Measurements from ENCODE around the gene APLP1. TPM values are rescaled to one million over a fixed set of nuclear protein-coding genes. Genes with fewer than 3 reads are reported as not detected.

Gene APLP1
- total and polyA plus RNA-seq, 7 donors: 0.48 to 4.1 (median 0.84) TPM

DNA sequence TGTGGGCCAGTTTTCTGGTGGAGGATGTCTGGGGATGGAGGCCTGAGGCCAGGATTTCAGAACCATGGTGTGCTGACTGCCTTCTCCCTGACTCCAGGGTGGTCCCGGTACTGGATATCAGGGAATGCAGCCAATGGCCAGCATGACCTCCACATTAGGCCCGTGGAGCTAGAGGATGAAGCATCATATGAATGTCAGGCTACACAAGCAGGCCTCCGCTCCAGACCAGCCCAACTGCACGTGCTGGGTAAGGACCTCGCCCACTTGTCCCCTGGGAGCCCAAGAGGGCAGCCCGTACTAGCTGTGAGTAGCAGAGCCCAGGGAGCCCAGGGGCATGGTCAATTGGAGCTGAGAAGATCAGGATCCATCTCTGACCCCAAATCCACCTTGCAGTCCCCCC is 10.1 kb upstream of the APLP1 start:
- Histone ChIP-seq H3K27me3 (ENCODE audit: insufficient read depth in 3 of 3, low read length in 2 of 3) (peaks cover 0 to 87% (median 38%) of the 10 kb centered on the region in 3 donors), H3K36me3 (ENCODE audit: insufficient read depth in 1 of 2, low read depth in 1 of 2) (no peaks in the 10 kb centered on the region), H3K27ac (no peak overlapping the region), H3K9me3 (no peaks in the 10 kb centered on the region), H3K4me3 (no peak overlapping the region), H3K4me1 (no peaks in the 10 kb centered on the region)
- TF ChIP-seq, protein P1, sequence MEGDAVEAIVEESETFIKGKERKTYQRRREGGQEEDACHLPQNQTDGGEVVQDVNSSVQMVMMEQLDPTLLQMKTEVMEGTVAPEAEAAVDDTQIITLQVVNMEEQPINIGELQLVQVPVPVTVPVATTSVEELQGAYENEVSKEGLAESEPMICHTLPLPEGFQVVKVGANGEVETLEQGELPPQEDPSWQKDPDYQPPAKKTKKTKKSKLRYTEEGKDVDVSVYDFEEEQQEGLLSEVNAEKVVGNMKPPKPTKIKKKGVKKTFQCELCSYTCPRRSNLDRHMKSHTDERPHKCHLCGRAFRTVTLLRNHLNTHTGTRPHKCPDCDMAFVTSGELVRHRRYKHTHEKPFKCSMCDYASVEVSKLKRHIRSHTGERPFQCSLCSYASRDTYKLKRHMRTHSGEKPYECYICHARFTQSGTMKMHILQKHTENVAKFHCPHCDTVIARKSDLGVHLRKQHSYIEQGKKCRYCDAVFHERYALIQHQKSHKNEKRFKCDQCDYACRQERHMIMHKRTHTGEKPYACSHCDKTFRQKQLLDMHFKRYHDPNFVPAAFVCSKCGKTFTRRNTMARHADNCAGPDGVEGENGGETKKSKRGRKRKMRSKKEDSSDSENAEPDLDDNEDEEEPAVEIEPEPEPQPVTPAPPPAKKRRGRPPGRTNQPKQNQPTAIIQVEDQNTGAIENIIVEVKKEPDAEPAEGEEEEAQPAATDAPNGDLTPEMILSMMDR (IDR thresholded peaks at IDR 0.05): no peak
- ATAC-seq: no peak
- 53 to 71% (median 59%) methylated on average over 6 of the region's 6 CpGs for WGBS, 3 donors
- DNase-seq: no peak
- intact Hi-C loops (cut with DNase I): no loop called here

GRCh38 chr19:35859414-35859813 is 9.0 kb upstream of the APLP1 start:
- Histone ChIP-seq H3K27ac (no peak overlapping the region), H3K36me3 (ENCODE audit: insufficient read depth in 1 of 2, low read depth in 1 of 2) (no peaks in the 10 kb centered on the region), H3K9me3 (no peaks in the 10 kb centered on the region), H3K4me1 (no peaks in the 10 kb centered on the region), H3K27me3 (ENCODE audit: insufficient read depth in 3 of 3, low read length in 2 of 3) (peaks cover 0 to 82% (median 36%) of the 10 kb centered on the region in 3 donors), H3K4me3 (no peak overlapping the region)
- TF ChIP-seq, protein P1 (IDR thresholded peaks at IDR 0.05): no peak
- ATAC-seq (no peak), DNase-seq (no peak)
- intact Hi-C loops (cut with DNase I): no loop called here
- WGBS, 3 donors: 70 to 76% (median 73%) methylated on average over 4 of the region's 4 CpGs

DNA sequence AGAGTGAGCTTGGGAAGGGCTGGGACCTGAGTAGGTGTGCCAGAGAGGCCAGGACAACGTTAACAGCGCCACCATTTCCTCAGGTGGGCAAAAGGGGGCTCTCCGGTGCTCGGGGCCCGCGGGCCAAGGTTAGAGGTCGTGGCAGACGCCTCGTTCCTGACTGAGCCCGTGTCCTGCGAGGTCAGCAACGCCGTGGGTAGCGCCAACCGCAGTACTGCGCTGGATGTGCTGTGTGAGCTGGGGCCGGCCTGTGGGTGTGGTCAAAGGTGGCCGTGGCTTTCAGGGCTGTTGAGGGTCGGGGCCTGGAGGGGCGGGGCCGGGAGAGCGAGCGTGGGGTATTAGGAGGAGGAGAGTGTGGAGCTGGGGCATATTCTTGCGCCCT is 7.9 kb upstream of the APLP1 start:
- no peak overlapping the region for H3K4me3 ChIP-seq
- 22 to 29% (median 26%) methylated on average over 23 to 24 of the region's 24 CpGs for WGBS, 3 donors
- TF ChIP-seq, protein P1 (IDR thresholded peaks at IDR 0.05): no peak
- peaks cover 0 to 77% (median 36%) of the 10 kb centered on the region in 3 donors for H3K27me3 ChIP-seq (ENCODE audit: insufficient read depth in 3 of 3, low read length in 2 of 3)
- no peaks in the 10 kb centered on the region for H3K9me3 ChIP-seq
- no peaks in the 10 kb centered on the region for H3K36me3 ChIP-seq (ENCODE audit: insufficient read depth in 1 of 2, low read depth in 1 of 2)
- no peak for DNase-seq
- no peak overlapping the region for H3K27ac ChIP-seq
- no peak for ATAC-seq
- no peaks in the 10 kb centered on the region for H3K4me1 ChIP-seq
- intact Hi-C loops (cut with DNase I): no loop called here

GRCh38 chr19:35860818-35861639 is 7.3 kb upstream of the APLP1 start:
- H3K27ac ChIP-seq: no peak overlapping the region
- no peak for DNase-seq
- ATAC-seq: no peak
- no peaks in the 10 kb centered on the region for H3K9me3 ChIP-seq
- H3K27me3 ChIP-seq (ENCODE audit: insufficient read depth in 3 of 3, low read length in 2 of 3): peaks cover 0 to 79% (median 34%) of the 10 kb centered on the region in 3 donors
- TF ChIP-seq, protein P1 (IDR thresholded peaks at IDR 0.05): no peak
- no peaks in the 10 kb centered on the region for H3K4me1 ChIP-seq
- H3K4me3 ChIP-seq: no peak overlapping the region
- H3K36me3 ChIP-seq (ENCODE audit: insufficient read depth in 1 of 2, low read depth in 1 of 2): no peaks in the 10 kb centered on the region
- intact Hi-C loops (cut with DNase I): no loop called here
- WGBS, 3 donors: 18 to 35% (median 30%) methylated on average over 49 to 55 of the region's 55 CpGs
